ENCODE data around the gene DIP2C.
"Not testable (repeated sequence)": the region's sequence is repeated elsewhere in the genome, so short reads cannot be mapped to it uniquely, and the experiment has no call there.

Gene DIP2C

GRCh38 chr10:605632-606325 is 83.7 kb downstream of the DIP2C start:
- no peak overlapping the region for H3K4me3 Mint-ChIP-seq
- no peaks in the 10 kb centered on the region for H3K9me3 Mint-ChIP-seq
- H3K27me3 Mint-ChIP-seq, result peaks cover 5% of the 10 kb centered on the region
- H3K36me3 Mint-ChIP-seq (ENCODE audit: low read depth), result no peaks in the 10 kb centered on the region
- peaks cover 20% of the 10 kb centered on the region for H3K4me1 Mint-ChIP-seq (ENCODE audit: low read depth)
- no peak overlapping the region for H3K27ac Mint-ChIP-seq

- H3K36me3 Mint-ChIP-seq (ENCODE audit: low read depth), result no peaks in the 10 kb centered on the region
- H3K27me3 Mint-ChIP-seq, result peaks cover 5% of the 10 kb centered on the region
- no peaks in the 10 kb centered on the region for H3K9me3 Mint-ChIP-seq
- H3K27ac Mint-ChIP-seq, result no peak overlapping the region
- H3K4me3 Mint-ChIP-seq, result no peak overlapping the region
- peaks cover 15% of the 10 kb centered on the region for H3K4me1 Mint-ChIP-seq (ENCODE audit: low read depth)
These were observed 84.5 kb downstream of the DIP2C start for GRCh38 chr10:604716-605631.

GRCh38 chr10:603745-604144 is 85.7 kb downstream of the DIP2C start:
- Mint-ChIP-seq H3K27me3 (peaks cover 8% of the 10 kb centered on the region), H3K4me3 (no peak overlapping the region), H3K4me1 (ENCODE audit: low read depth) (peaks cover 3% of the 10 kb centered on the region), H3K9me3 (no peaks in the 10 kb centered on the region), H3K27ac (no peak overlapping the region), H3K36me3 (ENCODE audit: low read depth) (no peaks in the 10 kb centered on the region)

- Mint-ChIP-seq H3K27ac (no peak overlapping the region), H3K4me1 (ENCODE audit: low read depth) (no peaks in the 10 kb centered on the region), H3K36me3 (ENCODE audit: low read depth) (no peaks in the 10 kb centered on the region), H3K9me3 (no peaks in the 10 kb centered on the region), H3K4me3 (no peak overlapping the region), H3K27me3 (peaks cover 8% of the 10 kb centered on the region)
These were observed 87.0 kb downstream of the DIP2C start for GRCh38 chr10:602391-603005.

GRCh38 chr10:601660-601963 is 87.9 kb downstream of the DIP2C start:
- Mint-ChIP-seq H3K27ac (no peak overlapping the region), H3K4me3 (no peak overlapping the region), H3K9me3 (no peaks in the 10 kb centered on the region), H3K36me3 (ENCODE audit: low read depth) (no peaks in the 10 kb centered on the region), H3K4me1 (ENCODE audit: low read depth) (no peaks in the 10 kb centered on the region), H3K27me3 (peaks cover 8% of the 10 kb centered on the region)

GRCh38 chr10:600876-601659 is 88.4 kb downstream of the DIP2C start:
- Mint-ChIP-seq H3K36me3 (ENCODE audit: low read depth) (no peaks in the 10 kb centered on the region), H3K27ac (no peak overlapping the region), H3K4me3 (no peak overlapping the region), H3K27me3 (peaks cover 8% of the 10 kb centered on the region), H3K4me1 (ENCODE audit: low read depth) (no peaks in the 10 kb centered on the region), H3K9me3 (no peaks in the 10 kb centered on the region)

- Mint-ChIP-seq H3K27ac (no peak overlapping the region), H3K27me3 (peaks cover 8% of the 10 kb centered on the region), H3K36me3 (ENCODE audit: low read depth) (no peaks in the 10 kb centered on the region), H3K4me3 (no peak overlapping the region), H3K4me1 (ENCODE audit: low read depth) (no peaks in the 10 kb centered on the region), H3K9me3 (no peaks in the 10 kb centered on the region)
These were observed 89.2 kb downstream of the DIP2C start for GRCh38 chr10:600234-600633.

GRCh38 chr10:599767-600166 is 89.7 kb downstream of the DIP2C start:
- peaks cover 8% of the 10 kb centered on the region for H3K27me3 Mint-ChIP-seq
- H3K4me1 Mint-ChIP-seq (ENCODE audit: low read depth), result no peaks in the 10 kb centered on the region
- H3K36me3 Mint-ChIP-seq (ENCODE audit: low read depth), result no peaks in the 10 kb centered on the region
- H3K4me3 Mint-ChIP-seq, result no peak overlapping the region
- H3K9me3 Mint-ChIP-seq, result no peaks in the 10 kb centered on the region
- no peak overlapping the region for H3K27ac Mint-ChIP-seq

- Mint-ChIP-seq H3K4me3 (no peak overlapping the region), H3K36me3 (ENCODE audit: low read depth) (no peaks in the 10 kb centered on the region), H3K9me3 (no peaks in the 10 kb centered on the region), H3K4me1 (ENCODE audit: low read depth) (no peaks in the 10 kb centered on the region), H3K27ac (no peak overlapping the region), H3K27me3 (peaks cover 3% of the 10 kb centered on the region)
These were observed 90.9 kb downstream of the DIP2C start for GRCh38 chr10:598415-599170.

- Mint-ChIP-seq H3K4me3 (no peak overlapping the region), H3K4me1 (ENCODE audit: low read depth) (no peaks in the 10 kb centered on the region), H3K9me3 (no peaks in the 10 kb centered on the region), H3K27ac (no peak overlapping the region), H3K27me3 (peaks cover 3% of the 10 kb centered on the region), H3K36me3 (ENCODE audit: low read depth) (no peaks in the 10 kb centered on the region)
These were observed 91.5 kb downstream of the DIP2C start for GRCh38 chr10:597976-598375.

GRCh38 chr10:596725-597345 is 92.6 kb downstream of the DIP2C start:
- H3K9me3 Mint-ChIP-seq, result no peaks in the 10 kb centered on the region
- no peak overlapping the region for H3K4me3 Mint-ChIP-seq
- H3K27me3 Mint-ChIP-seq, result peaks cover 6% of the 10 kb centered on the region
- no peaks in the 10 kb centered on the region for H3K4me1 Mint-ChIP-seq (ENCODE audit: low read depth)
- H3K27ac Mint-ChIP-seq, result no peak overlapping the region
- H3K36me3 Mint-ChIP-seq (ENCODE audit: low read depth), result no peaks in the 10 kb centered on the region

GRCh38 chr10:596131-596530 is 93.3 kb downstream of the DIP2C start:
- not testable (repeated sequence) for H3K27ac Mint-ChIP-seq; H3K4me1 Mint-ChIP-seq (ENCODE audit: low read depth); H3K4me3 Mint-ChIP-seq; H3K9me3 Mint-ChIP-seq; H3K36me3 Mint-ChIP-seq (ENCODE audit: low read depth)
- peaks cover 11% of the 10 kb centered on the region for H3K27me3 Mint-ChIP-seq

GRCh38 chr10:595473-595872 is 94.0 kb downstream of the DIP2C start:
- no peaks in the 10 kb centered on the region for H3K36me3 Mint-ChIP-seq (ENCODE audit: low read depth)
- no peak overlapping the region for H3K4me3 Mint-ChIP-seq
- H3K4me1 Mint-ChIP-seq (ENCODE audit: low read depth), result no peaks in the 10 kb centered on the region
- no peaks in the 10 kb centered on the region for H3K9me3 Mint-ChIP-seq
- H3K27ac Mint-ChIP-seq, result no peak overlapping the region
- peaks cover 11% of the 10 kb centered on the region for H3K27me3 Mint-ChIP-seq
